Activated CD4-positive, CD25-positive, alpha-beta regulatory T cell (primary cell): ENCODE measurements around the gene ASB17.
"Not testable (repeated sequence)": the region's sequence is repeated elsewhere in the genome, so short reads cannot be mapped to it uniquely, and the experiment has no call there.

Source experiments
- DNase-seq, 4 experiments: peaks; one replicate each; lab custom pipeline; 2025; lab: John Stamatoyannopoulos, UW

ASB17 gene

DNA sequence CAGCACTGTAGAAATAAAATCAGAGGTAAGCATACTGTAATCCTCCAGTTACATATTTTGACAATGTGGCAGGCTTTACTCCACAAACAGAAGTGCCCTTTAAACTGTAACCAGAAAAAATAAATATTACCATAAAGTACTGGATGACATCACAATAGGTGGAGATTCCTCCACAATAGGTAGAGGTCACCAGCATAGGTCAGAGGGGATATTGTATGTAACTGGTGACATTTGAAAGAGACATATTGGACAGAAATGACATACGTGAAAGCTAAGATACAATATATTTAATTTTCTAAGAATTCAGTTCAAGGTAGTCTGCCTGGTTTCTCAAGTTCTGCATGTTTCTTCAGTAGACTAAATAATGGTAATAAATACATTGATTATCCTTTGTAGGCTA is at the start of gene ASB17:
Gene ASB17 (minus strand): TSS at position 101 of the 400 bp plus-strand sequence. CDS start 113 bp downstream, outside the sequence.
- DNase-seq: no peak

GRCh38 chr1:75980972-75981897 is 49.0 kb upstream of the ASB17 start:
- no peak for DNase-seq

GRCh38 chr1:75970631-75971030 is 38.4 kb upstream of the ASB17 start:
- no peak for DNase-seq

- no peak for DNase-seq
Observed at GRCh38 chr1:75969550-75969949, 37.3 kb upstream of the ASB17 start.

DNA sequence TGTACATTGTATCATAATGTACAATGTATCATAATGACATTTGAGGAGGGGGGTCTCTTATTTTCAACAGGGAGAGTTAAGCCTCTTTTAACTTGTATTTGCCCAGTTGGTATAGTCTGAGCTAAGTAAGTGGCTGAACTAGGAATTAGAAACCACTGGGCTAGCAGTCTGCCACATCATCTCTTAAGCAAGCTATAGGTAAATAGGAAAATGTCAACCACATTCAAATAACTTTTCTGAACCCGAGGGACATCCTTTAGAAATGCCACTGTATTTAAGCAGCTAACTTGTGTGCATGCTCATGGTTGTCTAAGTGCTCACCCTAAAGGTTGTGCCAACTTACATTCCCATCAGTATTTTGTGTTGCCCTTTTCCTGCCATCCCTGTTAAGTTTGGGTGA is 35.5 kb upstream of the ASB17 start:
- DNase-seq: no peak

DNA sequence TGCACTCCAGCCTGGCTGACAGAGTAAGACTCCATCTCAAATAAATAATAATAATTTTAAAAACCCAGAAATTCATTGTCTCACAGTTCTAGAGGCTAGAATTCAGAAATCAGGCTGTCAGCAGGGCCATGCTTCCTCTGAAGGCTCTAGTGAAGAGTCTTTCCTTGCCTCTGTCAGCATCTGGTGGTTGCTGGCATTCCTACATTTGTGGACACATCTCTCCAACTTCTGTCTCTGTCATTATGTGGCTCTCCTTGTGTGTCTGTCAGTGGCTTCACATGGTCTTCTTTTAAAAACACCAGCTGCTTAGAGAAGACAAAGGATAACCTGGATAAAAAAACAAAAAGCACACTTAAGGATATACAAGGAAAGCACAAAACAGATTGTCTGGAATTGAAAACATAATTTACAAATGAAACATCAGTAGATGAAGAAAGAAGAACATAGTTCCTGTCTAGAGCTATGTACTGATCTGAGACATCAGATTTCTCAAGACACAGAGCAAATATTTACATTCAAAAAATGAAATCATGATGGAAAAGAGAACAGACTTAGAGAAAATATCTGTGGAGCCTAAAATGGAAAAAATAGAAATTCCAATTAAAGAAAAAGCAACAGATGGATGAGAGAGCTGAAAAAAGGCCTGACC is 32.7 kb upstream of the ASB17 start:
- DNase-seq: no peak

GRCh38 chr1:75964110-75964759 is 32.0 kb upstream of the ASB17 start:
- DNase-seq: not testable (repeated sequence)

DNA sequence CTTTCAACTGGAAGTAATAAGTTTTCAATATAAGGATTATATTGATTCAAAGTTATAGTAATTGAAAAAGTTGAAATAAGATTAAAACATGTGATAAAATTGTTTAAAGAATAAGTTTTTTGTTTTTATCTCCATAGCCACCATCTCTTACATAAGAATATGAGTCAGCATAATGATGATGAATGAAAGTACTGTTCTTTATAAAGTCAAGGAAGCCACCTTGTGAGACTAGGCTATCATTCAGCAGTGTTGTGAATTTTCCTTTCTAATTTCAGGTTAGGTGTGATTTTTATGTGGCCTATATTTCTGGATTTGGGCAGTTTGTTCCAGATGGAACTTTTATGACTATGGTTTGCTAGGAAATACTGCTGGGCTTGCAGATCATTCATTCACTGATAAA is 22.4 kb upstream of the ASB17 start:
- no peak for DNase-seq

DNA sequence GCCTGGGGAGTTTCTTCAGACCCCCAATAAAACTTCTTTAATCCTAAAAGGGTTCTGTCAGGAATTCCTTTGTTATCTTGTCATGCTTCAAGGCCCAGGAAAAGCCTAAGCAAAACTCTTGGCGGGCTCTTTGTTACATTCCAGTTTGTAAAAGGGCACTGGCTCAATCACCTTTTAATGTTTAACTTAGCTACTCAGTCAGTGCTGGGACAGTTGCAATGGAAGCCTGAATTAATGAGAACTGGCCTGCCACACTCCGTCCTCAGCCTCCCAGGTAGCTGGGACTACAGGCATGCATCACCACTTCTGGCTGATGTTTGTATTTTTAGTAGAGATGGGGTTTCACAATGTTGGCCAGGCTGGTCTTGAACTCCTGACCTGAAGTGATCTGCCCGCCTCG is 21.3 kb upstream of the ASB17 start:
- no peak for DNase-seq

DNA sequence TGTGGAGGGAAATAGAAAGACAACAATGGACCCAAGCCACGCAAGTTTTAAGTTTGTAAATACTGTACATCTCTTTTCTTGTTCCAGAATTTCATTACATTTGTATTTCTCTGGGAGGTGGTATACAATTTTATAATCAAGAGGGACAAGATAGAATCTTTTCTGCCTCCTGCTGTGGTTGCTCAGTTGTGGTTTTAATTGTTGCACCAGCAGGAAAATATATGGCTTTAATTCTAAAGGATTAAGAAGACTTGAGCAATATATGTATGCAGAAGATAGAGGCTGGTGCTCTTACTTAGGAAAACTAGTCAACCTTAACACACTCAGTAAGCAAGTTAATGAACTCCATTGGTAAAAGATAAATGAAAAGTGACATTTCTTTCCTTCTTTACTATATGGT is 19.8 kb upstream of the ASB17 start:
- DNase-seq: no peak

DNA sequence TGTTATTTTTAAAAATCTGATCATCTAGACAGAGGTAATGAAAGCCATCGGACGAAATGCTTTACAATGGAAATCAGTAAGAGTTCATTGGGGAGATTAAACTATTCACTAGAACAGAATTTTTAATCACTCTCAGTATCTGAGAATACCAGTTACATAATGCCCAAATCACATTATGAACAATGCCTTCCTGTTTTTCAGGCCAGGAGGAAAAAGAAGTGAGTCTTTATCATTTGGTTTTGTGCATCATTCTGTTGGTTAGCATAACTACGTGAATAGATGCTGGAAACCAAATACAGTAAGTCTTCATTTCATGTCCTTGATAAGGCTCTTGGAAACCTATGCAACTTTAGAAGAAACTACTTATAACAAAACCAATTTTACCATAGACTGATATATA is 18.0 kb upstream of the ASB17 start:
- DNase-seq: no peak

DNA sequence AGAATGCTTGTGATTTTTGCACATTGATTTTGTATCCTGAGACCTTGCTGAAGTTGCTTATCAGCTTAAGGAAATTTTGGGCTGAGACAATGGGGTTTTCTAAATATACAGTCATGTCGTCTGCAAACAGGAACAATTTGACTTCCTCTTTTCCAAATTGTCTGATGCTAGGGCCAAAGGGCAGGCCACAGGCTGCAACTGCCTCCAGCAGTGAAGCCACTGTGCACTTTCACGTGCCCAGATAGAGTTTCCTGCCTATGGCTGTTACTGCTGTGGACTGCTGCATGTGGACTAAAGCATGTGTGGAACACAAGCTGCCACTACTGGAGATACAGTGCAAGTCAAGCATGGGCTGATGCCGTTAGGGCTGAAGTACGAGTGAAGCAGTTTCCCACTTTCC is 10.8 kb upstream of the ASB17 start:
- not testable (repeated sequence) for DNase-seq

DNA sequence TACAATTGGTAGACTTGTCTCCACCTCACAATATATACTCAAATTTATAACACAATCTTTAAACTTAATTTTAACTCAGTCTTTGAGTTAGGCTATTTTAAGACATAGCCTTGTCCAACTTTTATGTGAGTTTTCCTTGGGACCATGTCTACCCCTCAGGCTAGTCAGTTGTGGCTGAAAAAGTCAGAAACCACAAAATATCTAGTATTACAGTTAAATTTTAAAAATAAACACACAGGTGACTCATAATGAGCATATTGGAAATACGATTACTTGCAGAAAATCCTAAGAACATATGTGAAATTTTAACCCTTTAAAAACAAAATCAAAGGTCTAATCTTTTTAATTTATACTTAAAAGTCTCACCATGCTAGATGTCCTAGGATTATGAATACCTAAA is 4.8 kb upstream of the ASB17 start:
- DNase-seq: no peak

DNA sequence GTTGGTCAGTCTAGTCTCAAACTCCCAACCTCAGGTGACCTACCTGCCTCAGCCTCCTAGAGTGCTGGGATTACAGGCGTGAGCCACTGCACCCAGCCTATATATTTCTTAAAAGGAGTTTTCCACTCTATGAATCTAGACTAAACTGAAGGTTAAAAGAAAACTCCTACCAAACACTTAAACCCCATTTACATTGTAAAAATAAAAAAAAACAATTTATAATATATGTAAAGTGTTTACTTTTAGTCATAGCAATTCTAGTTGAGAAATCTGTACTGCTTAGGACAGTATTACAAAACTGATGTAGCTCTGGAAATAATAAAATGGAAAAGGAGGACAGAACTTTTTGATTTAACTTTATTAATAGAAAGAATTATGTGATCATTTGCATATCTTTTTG is 9.5 kb downstream of the ASB17 start:
- no peak for DNase-seq

DNA sequence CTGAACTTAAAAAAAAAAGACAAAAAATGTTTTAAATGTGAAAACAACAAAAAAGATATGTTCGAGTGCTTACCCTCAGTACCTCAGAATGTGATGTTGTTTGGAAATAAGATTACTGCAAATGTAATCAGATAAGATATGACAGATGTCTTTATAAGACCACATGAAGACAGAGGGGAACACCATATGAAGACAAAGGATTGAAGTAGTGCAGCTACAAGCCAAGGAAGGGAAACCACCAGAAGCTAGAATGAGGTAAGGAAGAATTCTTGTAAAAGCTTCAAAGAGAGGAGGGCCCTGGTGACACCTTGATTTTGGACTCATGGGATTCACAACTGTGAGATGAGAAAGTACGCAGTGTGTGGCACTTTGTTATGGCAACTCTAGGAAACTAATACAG is 15.4 kb downstream of the ASB17 start:
- no peak for DNase-seq

DNA sequence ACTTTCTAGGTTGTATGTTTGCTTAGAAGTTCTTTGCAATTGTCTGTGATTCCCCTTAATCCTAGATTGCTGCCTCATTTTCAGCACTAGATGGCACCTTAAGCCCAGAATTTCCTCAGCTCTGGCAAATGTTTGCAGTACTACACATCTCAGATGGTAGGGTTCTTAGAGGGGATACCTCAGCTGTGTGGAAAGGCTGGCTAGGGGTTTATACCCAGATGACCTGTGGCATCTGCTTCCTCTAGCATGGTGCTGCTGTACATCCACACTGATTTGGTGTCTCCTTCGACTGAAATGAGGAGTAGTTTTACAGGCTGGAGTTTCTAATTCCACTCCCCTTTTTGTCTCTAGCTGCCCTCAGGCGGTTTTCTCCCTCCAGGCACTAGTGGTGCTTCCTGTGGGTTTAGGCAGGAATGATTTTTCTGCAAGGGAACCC is 23.5 kb downstream of the ASB17 start:
- DNase-seq: no peak

- no peak for DNase-seq
Observed at GRCh38 chr1:75901371-75901770, 30.8 kb downstream of the ASB17 start.

GRCh38 chr1:75884437-75884836 is 47.8 kb downstream of the ASB17 start:
- DNase-seq: no peak

GRCh38 chr1:75879985-75880384 is 52.2 kb downstream of the ASB17 start:
- no peak for DNase-seq

- DNase-seq: no peak
Observed at GRCh38 chr1:75870951-75871350, 61.3 kb downstream of the ASB17 start.
